ENCODE data around the gene EIF3F.

Gene EIF3F

GRCh38 chr11:8025816-8026215, 38.7 kb downstream of the EIF3F start:
- H3K4me3 ChIP-seq (ENCODE audit: low read depth, low read length) = no peak overlapping the region
- no peak for TF ChIP-seq CTCF (IDR thresholded peaks at IDR 0.05; ENCODE audit: insufficient read depth, low read depth, low read length, missing control alignments)
- DNase-seq (ENCODE audit: low read depth) = no peak

GRCh38 chr11:8026982-8027381, 39.8 kb downstream of the EIF3F start:
- no peak overlapping the region for H3K4me3 ChIP-seq (ENCODE audit: low read depth, low read length)
- TF ChIP-seq CTCF (IDR thresholded peaks at IDR 0.05; ENCODE audit: insufficient read depth, low read depth, low read length, missing control alignments) = no peak
- no peak for DNase-seq (ENCODE audit: low read depth)

GRCh38 chr11:8028766-8029165, 41.6 kb downstream of the EIF3F start:
- DNase-seq (ENCODE audit: low read depth) = no peak
- TF ChIP-seq CTCF (IDR thresholded peaks at IDR 0.05; ENCODE audit: insufficient read depth, low read depth, low read length, missing control alignments) = no peak
- H3K4me3 ChIP-seq (ENCODE audit: low read depth, low read length) = no peak overlapping the region

GRCh38 chr11:8030526-8031247, 43.5 kb downstream of the EIF3F start:
- no peak for DNase-seq (ENCODE audit: low read depth)
- no peak for TF ChIP-seq CTCF (IDR thresholded peaks at IDR 0.05; ENCODE audit: insufficient read depth, low read depth, low read length, missing control alignments)
- H3K4me3 ChIP-seq (ENCODE audit: low read depth, low read length) = no peak overlapping the region

- no peak for DNase-seq (ENCODE audit: low read depth)
- no peak overlapping the region for H3K4me3 ChIP-seq (ENCODE audit: low read depth, low read length)
- TF ChIP-seq CTCF (IDR thresholded peaks at IDR 0.05; ENCODE audit: insufficient read depth, low read depth, low read length, missing control alignments) = no peak
Measured at GRCh38 chr11:8031248-8032115, 44.3 kb downstream of the EIF3F start.

- DNase-seq (ENCODE audit: low read depth) = no peak
- TF ChIP-seq CTCF (IDR thresholded peaks at IDR 0.05; ENCODE audit: insufficient read depth, low read depth, low read length, missing control alignments) = no peak
- no peak overlapping the region for H3K4me3 ChIP-seq (ENCODE audit: low read depth, low read length)
Measured at GRCh38 chr11:8032122-8032521, 45.0 kb downstream of the EIF3F start.
